Measurements from ENCODE around the gene ELP5. TPM values are rescaled to one million over a fixed set of nuclear protein-coding genes. Genes with fewer than 3 reads are reported as not detected.

The ELP5 gene
- total RNA-seq, 1 experiment from 2014 or later: 20.3 TPM

DNA sequence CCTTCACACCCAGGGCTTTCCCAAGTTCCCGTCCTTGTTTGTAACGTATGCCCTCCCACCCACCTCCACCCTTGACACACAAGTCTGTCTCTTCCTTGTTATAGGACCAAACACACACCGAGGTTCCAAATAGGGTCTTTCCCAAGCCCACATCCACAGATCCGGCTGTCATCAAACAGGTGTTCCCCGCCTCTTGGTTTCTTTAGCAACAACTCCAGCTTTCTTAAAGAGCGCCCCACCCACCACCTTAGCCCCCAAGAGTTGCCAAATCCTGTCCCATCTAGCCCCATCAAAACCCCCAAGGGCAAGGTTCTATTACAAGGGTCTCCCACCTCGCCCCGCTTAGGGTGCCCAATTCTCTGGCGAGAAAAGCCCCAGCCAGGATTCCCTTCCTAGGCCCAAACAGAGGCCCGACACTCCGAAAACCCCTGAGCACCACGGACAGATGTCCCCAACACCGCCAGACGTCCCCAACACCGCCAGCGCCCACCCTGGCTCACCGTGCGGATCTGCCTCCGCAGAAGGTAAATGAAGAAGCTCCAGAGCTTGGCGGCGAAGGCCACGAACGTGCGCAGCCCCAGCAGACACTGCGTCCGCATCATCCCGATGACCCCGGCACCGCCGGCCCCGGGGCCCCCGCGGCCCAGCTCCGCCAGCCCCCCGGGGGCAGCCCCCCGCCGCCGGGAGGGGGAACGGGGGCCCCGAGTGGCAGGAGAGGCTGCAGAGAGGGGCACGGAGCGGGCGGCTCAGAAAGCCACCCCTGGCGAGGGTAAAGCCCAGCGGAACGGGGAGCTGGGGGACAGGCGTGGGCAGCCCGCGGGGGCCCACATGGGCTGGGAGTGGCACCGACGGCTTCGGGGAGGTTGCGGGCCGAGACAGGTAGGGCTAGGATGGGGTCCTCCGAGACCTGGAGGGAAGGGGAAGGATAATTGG, 1.1 kb upstream of the ELP5 start:
- H3K36me3 Mint-ChIP-seq (ENCODE audit: insufficient read depth, unreplicated experiment): peaks cover 76% of the 10 kb centered on the region
- peak overlapping the region; percentile 84 for H3K27ac Mint-ChIP-seq (ENCODE audit: unreplicated experiment)
- H3K4me1 Mint-ChIP-seq (ENCODE audit: low read depth, unreplicated experiment): peaks cover 27% of the 10 kb centered on the region
- no TSS peak for BruUV-seq (replicated peaks)
- DNase-seq: no peak
- no peaks in the 10 kb centered on the region for H3K27me3 Mint-ChIP-seq (ENCODE audit: unreplicated experiment)
- TF ChIP-seq, protein P1, sequence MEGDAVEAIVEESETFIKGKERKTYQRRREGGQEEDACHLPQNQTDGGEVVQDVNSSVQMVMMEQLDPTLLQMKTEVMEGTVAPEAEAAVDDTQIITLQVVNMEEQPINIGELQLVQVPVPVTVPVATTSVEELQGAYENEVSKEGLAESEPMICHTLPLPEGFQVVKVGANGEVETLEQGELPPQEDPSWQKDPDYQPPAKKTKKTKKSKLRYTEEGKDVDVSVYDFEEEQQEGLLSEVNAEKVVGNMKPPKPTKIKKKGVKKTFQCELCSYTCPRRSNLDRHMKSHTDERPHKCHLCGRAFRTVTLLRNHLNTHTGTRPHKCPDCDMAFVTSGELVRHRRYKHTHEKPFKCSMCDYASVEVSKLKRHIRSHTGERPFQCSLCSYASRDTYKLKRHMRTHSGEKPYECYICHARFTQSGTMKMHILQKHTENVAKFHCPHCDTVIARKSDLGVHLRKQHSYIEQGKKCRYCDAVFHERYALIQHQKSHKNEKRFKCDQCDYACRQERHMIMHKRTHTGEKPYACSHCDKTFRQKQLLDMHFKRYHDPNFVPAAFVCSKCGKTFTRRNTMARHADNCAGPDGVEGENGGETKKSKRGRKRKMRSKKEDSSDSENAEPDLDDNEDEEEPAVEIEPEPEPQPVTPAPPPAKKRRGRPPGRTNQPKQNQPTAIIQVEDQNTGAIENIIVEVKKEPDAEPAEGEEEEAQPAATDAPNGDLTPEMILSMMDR (IDR thresholded peaks at IDR 0.05; ENCODE audit: unreplicated experiment): no peak
- CTCF ChIA-PET: interaction anchor here (0.7 to 1.5 kb wide), 3 partner anchors 8 to 11 kb away, joined by 3 to 5 read pairs (median 5); partner anchors contain the start of genes GABARAP and PHF23
- H3K9me3 Mint-ChIP-seq (ENCODE audit: low read depth, unreplicated experiment): no peaks in the 10 kb centered on the region
- peak overlapping the region; percentile 73 for H3K4me3 Mint-ChIP-seq (ENCODE audit: low read depth, unreplicated experiment)
- intact Hi-C loops (cut with micrococcal nuclease; ENCODE audit: unreplicated experiment): no loop called here

DNA sequence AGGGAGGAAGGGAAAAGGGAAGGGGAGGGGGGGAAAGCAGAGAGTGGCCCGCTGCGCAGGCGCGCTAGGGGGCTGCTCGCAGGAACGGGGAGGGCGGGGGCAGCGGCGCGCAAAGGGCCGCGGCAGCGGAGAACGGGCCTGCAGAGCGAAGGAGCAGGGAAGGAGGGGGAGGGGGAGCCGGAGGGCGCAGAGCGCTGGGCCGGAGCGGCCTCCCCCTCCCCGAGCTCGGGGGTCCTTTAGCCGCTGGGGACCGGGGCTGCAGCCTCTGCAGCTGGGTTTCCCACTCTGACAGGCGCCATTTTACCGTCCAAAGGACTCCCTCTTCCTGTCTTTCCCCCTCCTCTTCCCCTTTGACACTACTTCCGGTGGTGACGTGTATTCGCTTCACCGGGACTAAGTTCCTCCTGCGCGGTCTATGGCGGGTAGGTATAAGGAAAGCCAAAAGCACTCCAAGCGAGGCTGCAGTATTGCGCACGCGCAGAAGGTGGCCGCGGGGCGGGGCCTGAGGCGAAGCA, 297 bp upstream of the ELP5 start, which contains the start of gene CTDNEP1:
TSS of gene CTDNEP1 (minus strand) at position 74 of the 515 bp plus-strand sequence. CDS start 438 bp downstream, outside the sequence.
- CTCF ChIA-PET: interaction anchor here (0.7 to 1.5 kb wide), 3 partner anchors 9 to 12 kb away, joined by 3 to 5 read pairs (median 5); partner anchors contain the start of genes GABARAP and PHF23
- TF ChIP-seq, protein P1 (IDR thresholded peaks at IDR 0.05; ENCODE audit: unreplicated experiment): no peak
- Mint-ChIP-seq H3K4me3 (ENCODE audit: low read depth, unreplicated experiment) (peak within 1 kb of the TSS; percentile 73), H3K4me1 (ENCODE audit: low read depth, unreplicated experiment) (peaks cover 27% of the 10 kb centered on the region), H3K27ac (ENCODE audit: unreplicated experiment) (peak within 1 kb of the TSS; percentile 84), H3K36me3 (ENCODE audit: insufficient read depth, unreplicated experiment) (peaks cover 76% of the 10 kb centered on the region), H3K9me3 (ENCODE audit: low read depth, unreplicated experiment) (no peaks in the 10 kb centered on the region), H3K27me3 (ENCODE audit: unreplicated experiment) (no peaks in the 10 kb centered on the region)
- intact Hi-C loops (cut with micrococcal nuclease; ENCODE audit: unreplicated experiment): no loop called here
- no TSS peak for BruUV-seq (replicated peaks)
- DNase-seq: peak; percentile 95

DNA sequence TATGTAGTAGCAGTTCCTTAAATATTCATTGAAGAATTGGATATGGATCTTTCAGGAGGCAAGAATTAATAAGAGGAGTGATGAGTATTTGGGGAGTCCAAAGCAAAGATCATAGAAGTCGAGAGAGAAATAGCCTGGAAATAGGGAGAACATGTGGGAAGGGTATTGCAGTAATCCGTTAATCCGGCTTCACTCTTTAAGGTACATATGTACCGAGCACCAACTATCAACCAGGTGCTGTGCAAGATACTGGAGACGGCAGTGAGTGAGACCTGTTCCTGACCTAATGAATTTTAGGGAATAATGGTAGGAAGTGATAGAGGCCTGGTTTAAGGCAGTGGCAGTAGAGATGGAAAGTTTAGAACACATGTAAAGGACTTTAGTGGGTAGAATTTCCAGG, 1.1 kb downstream of the ELP5 start:
- CTCF ChIA-PET: no interaction called here
- H3K9me3 Mint-ChIP-seq (ENCODE audit: low read depth, unreplicated experiment): no peaks in the 10 kb centered on the region
- peak overlapping the region; percentile 82 for H3K27ac Mint-ChIP-seq (ENCODE audit: unreplicated experiment)
- TSS peak; percentile 64 for BruUV-seq (replicated peaks)
- intact Hi-C loops (cut with micrococcal nuclease; ENCODE audit: unreplicated experiment): no loop called here
- TF ChIP-seq, protein P1 (IDR thresholded peaks at IDR 0.05; ENCODE audit: unreplicated experiment): no peak
- no peaks in the 10 kb centered on the region for H3K27me3 Mint-ChIP-seq (ENCODE audit: unreplicated experiment)
- H3K4me1 Mint-ChIP-seq (ENCODE audit: low read depth, unreplicated experiment): peaks cover 27% of the 10 kb centered on the region
- H3K4me3 Mint-ChIP-seq (ENCODE audit: low read depth, unreplicated experiment): peak overlapping the region; percentile 73
- H3K36me3 Mint-ChIP-seq (ENCODE audit: insufficient read depth, unreplicated experiment): peaks cover 82% of the 10 kb centered on the region
- DNase-seq: no peak

DNA sequence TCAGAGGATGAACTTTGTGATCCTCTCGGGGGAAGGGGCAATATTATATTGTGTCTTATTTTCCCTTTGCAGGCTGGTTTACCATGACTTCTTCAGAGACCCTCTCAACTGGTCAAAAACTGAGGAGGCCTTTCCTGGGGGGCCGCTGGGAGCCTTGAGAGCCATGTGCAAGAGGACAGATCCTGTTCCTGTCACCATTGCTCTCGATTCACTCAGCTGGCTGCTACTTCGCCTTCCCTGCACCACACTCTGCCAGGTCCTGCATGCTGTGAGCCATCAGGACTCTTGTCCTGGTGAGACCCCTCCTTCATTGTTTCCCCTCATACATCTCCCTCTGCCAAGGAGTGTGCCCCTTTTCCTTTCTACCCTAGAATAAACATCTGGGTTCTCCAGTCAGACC, 2.5 kb downstream of the ELP5 start:
- TF ChIP-seq, protein P1 (IDR thresholded peaks at IDR 0.05; ENCODE audit: unreplicated experiment): no peak
- DNase-seq: no peak
- Mint-ChIP-seq H3K27me3 (ENCODE audit: unreplicated experiment) (no peaks in the 10 kb centered on the region), H3K4me1 (ENCODE audit: low read depth, unreplicated experiment) (peaks cover 20% of the 10 kb centered on the region), H3K9me3 (ENCODE audit: low read depth, unreplicated experiment) (no peaks in the 10 kb centered on the region), H3K36me3 (ENCODE audit: insufficient read depth, unreplicated experiment) (peaks cover 92% of the 10 kb centered on the region), H3K4me3 (ENCODE audit: low read depth, unreplicated experiment) (no peak overlapping the region), H3K27ac (ENCODE audit: unreplicated experiment) (no peak overlapping the region)
- BruUV-seq (replicated peaks): no TSS peak
- CTCF ChIA-PET: no interaction called here
- intact Hi-C loops (cut with micrococcal nuclease; ENCODE audit: unreplicated experiment): no loop called here

Measured in Calu3 (cell line).